Thymus (tissue), 11 donors: ENCODE data around the gene OLFM3. TPM values are rescaled to one million over a fixed set of nuclear protein-coding genes. Genes with fewer than 3 reads are reported as not detected.

ENCODE experiments used
- DNase-seq, 9 donors: peaks; one replicate each; pipeline ENCODE4 v3.0.0-alpha.2; 2013; ENCODE audit warnings: low spot score in 9 of 9, low read depth in 6 of 9, missing footprints in 1 of 9
- H3K27ac ChIP-seq, 2 donors: one replicate each; pipeline ENCODE4 v1.5.1; 2013; ENCODE audit warnings: control low read depth in 1 of 2, low read depth in 1 of 2, low read length in 1 of 2, mild to moderate bottlenecking in 1 of 2, moderate library complexity in 1 of 2
- H3K27me3 ChIP-seq, 2 donors: one replicate each; pipeline ENCODE4 v1.5.1; 2013; ENCODE audit warnings: low read length in 1 of 2; ENCODE audit not compliant: control insufficient read depth in 2 of 2, insufficient read depth in 1 of 2
- H3K36me3 ChIP-seq, 2 donors: one replicate each; pipeline ENCODE4 v1.5.1; 2013; ENCODE audit warnings: low read length in 1 of 2, mild to moderate bottlenecking in 1 of 2, moderate library complexity in 1 of 2; ENCODE audit not compliant: control insufficient read depth in 2 of 2, insufficient read depth in 2 of 2
- H3K4me1 ChIP-seq, 2 donors: one replicate each; pipeline ENCODE4 v1.5.1; 2013; ENCODE audit warnings: low read length in 2 of 2; ENCODE audit not compliant: control insufficient read depth in 2 of 2, insufficient read depth in 2 of 2
- H3K4me3 ChIP-seq, 2 donors: one replicate each; pipeline ENCODE4 v1.5.1; 2013; ENCODE audit warnings: low read length in 2 of 2, control low read depth in 1 of 2, mild to moderate bottlenecking in 1 of 2
- H3K9me3 ChIP-seq, 2 donors: one replicate each; pipeline ENCODE4 v1.5.1; 2013; ENCODE audit warnings: low read length in 1 of 2, mild to moderate bottlenecking in 1 of 2; ENCODE audit not compliant: control insufficient read depth in 2 of 2, insufficient read depth in 1 of 2
- WGBS: extraction: QIAGEN DNeasy Blood & Tissue Kit; methylation state at CpG from one replicate; pipeline ENCODE4 v1.1.7; 2013; 5-methylcytosine and 5-hydroxymethylcytosine counted together
- polyA plus RNA-seq: library from polyadenylated mRNA; stranded (reverse); fragments of 200-250 nt; gene quantifications from one replicate; pipeline ENCODE4 v1.2.3, GENCODE V29; 2013
- total RNA-seq: library from RNA; stranded (reverse); fragments of 120-200 nt; gene quantifications from one replicate; pipeline ENCODE4 v1.2.4, GENCODE V29; 2013
- donor health status: healthy.

The OLFM3 gene
- total and polyA plus RNA-seq, 2 donors, result 0.07 to 0.90 TPM

DNA sequence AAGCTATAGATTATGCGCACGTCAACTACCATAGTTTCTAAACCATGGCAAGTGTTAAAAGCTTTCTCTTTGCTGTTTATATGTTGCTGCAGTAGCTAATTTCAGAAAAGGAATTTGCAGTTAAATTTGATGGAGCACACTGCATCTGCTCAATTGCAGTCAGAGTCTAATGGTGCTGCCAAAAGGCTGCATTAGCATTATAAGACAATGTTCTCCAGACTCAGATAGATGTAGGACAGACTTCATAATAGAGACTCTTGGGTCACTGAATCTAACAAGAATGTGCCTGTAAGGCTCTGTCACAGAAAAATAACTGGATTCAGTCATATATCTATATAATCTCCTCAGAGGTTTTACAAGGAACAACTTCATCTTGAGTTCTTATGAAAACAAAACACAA lies 198.3 kb downstream of the OLFM3 start:
- DNase-seq, result no peak
- no peaks in the 10 kb centered on the region for H3K27me3 ChIP-seq
- 96% methylated on average over 2 of the region's 2 CpGs for WGBS

DNA sequence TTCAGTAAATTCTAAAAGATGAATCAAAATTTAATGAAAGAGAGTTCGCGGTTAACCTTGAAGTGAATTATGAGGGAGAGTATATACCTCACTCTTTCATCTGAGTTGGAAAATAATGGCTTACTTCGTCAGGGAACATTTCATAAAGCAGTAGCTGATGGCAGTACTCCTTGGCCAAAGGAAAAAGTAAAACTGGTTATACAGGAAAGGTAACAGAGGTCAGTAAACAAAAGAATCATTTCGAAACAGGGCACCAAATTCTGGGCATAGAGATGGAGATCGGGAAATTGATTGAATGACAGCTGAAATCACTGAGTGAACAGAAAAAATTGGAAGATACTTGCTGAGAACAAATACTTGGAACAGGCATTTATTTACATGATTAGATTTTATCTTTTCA lies 199.0 kb downstream of the OLFM3 start:
- Histone ChIP-seq H3K27ac (no peak overlapping the region), H3K4me1 (no peaks in the 10 kb centered on the region), H3K9me3 (no peaks in the 10 kb centered on the region), H3K36me3 (no peaks in the 10 kb centered on the region), H3K27me3 (no peaks in the 10 kb centered on the region), H3K4me3 (no peak overlapping the region)
- DNase-seq, result no peak
- WGBS, result 88% methylated on average over 5 of the region's 5 CpGs

More for the DNA sequence above, 198.3 kb downstream of the OLFM3 start:
- Histone ChIP-seq H3K27ac (no peak overlapping the region), H3K4me1 (no peaks in the 10 kb centered on the region), H3K9me3 (no peaks in the 10 kb centered on the region), H3K4me3 (no peak overlapping the region), H3K36me3 (no peaks in the 10 kb centered on the region)

GRCh38 chr1:101781201-101781831 lies 215.4 kb downstream of the OLFM3 start:
- 26% methylated on average over 3 of the region's 3 CpGs for whole genome bisulfite sequencing
- H3K27ac ChIP-seq, result no peak overlapping the region
- no peaks in the 10 kb centered on the region for H3K9me3 ChIP-seq
- peak in 2 of 9 donors; percentile 1 to 9 for DNase-seq
- H3K4me1 ChIP-seq, result no peaks in the 10 kb centered on the region
- no peaks in the 10 kb centered on the region for H3K36me3 ChIP-seq
- H3K4me3 ChIP-seq, result no peak overlapping the region
- no peaks in the 10 kb centered on the region for H3K27me3 ChIP-seq

DNA sequence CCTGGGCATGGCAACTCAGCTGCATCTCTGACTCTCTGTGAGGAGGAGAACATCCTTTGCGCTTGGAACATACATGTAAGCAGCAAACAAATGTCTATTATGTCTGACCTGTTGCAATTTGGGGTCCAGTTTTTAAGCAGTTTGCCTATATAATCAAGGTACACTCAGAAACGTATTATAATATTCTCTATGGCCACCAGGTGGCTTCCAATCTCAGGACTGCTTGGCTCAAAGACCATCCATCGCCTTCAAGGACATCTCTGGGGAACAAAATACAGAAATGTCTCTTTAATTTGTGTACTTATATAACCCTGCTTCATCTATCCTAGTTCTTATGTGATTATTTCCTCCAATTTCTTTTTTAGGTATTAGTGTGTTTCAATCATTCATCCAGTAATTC lies 227.2 kb downstream of the OLFM3 start:
- 61% methylated on average over 3 of the region's 3 CpGs for WGBS
- Histone ChIP-seq H3K4me1 (no peaks in the 10 kb centered on the region), H3K27me3 (no peaks in the 10 kb centered on the region), H3K9me3 (no peaks in the 10 kb centered on the region), H3K27ac (no peak overlapping the region), H3K36me3 (no peaks in the 10 kb centered on the region), H3K4me3 (no peak overlapping the region)
- peak in 2 of 9 donors; percentile 2 to 4 for DNase-seq

- Histone ChIP-seq H3K4me3 (no peak overlapping the region), H3K4me1 (no peaks in the 10 kb centered on the region), H3K27ac (no peak overlapping the region), H3K9me3 (no peaks in the 10 kb centered on the region), H3K36me3 (no peaks in the 10 kb centered on the region), H3K27me3 (no peaks in the 10 kb centered on the region)
- DNase-seq, result no peak
- 85% methylated on average over 5 of the region's 5 CpGs for WGBS
Observed at GRCh38 chr1:101757985-101758384, 238.7 kb downstream of the OLFM3 start.

- Histone ChIP-seq H3K4me3 (no peak overlapping the region), H3K27me3 (no peaks in the 10 kb centered on the region), H3K4me1 (no peaks in the 10 kb centered on the region), H3K27ac (no peak overlapping the region), H3K9me3 (no peaks in the 10 kb centered on the region), H3K36me3 (no peaks in the 10 kb centered on the region)
- DNase-seq, result no peak
- 86% methylated on average over 2 of the region's 2 CpGs for WGBS
Observed at GRCh38 chr1:101756411-101756810, 240.3 kb downstream of the OLFM3 start.
